ENCODE measurements around the gene EEF1A2.

The EEF1A2 gene

GRCh38 chr20:63499338-63499969, 571 bp upstream of the EEF1A2 start:
- no peak for DNase-seq (ENCODE audit: low spot score)

- DNase-seq (ENCODE audit: low spot score): no peak
Observed at GRCh38 chr20:63497946-63498935, 642 bp downstream of the EEF1A2 start.

DNA sequence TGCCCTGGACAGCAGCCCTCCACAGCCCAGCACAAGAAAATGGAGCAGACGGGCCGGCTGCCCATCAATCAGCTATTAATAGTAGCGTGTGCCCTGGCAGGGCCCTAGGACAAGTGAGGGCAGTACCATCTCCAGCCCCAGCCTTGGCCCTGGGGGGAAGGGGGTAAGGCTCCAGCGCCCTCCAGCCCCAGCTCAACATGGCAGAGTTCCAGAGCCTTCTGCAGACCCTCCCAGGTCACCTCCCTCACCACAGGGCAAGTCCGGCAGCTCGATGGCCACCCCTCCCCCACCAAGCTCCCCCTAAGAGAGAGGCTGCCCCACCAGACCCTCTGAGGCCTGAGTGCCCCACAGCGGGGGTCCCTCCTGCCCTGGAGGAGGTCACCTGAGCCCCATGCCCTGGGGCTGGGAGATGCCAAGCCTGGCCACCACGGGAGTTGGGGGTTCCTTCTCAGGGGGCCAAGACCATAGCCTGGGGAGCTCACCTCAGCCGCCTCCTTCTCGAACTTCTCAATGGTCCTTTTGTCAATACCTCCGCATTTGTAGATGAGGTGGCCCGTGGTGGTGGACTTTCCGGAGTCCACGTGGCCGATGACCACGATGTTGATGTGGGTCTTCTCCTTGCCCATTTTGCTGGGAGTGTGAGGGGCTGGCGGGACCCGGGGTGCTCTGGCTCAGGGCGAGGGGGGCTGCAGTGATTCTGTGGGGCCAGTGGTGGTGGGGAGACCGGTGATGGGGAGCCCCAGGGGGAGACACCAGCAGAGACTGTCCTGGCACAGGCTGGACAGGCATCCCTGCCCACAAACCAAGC, 1.5 kb downstream of the EEF1A2 start:
- no peak for DNase-seq (ENCODE audit: low spot score)

DNA sequence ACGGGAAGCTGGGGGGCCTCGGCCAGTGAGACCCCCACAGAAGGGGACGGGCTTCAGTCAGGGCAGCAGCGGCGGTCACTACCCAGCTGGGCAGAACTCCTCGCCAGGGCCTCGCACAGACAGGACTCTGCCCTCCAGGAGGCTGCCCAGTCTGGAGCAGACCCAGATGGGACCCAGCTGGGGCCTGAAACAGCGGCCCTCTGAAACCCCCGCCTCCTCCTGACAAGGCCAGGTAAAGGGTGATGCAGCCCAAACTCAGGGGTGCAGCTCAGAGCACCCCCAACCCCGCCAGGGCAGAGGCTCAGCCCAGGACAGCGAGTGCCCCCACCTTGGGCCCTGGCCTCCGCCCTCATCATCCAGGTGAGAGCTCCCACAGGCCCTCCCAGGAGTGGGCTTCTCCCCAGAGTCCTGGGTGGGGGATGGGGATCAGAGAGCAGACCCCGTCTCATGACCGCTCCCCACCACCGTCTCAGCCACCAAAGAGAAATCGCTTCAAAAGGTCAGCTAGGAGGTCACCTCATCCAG, 2.2 kb downstream of the EEF1A2 start:
- DNase-seq (ENCODE audit: low spot score): no peak

- peak; percentile 38 for DNase-seq (ENCODE audit: low spot score)
Observed at GRCh38 chr20:63495741-63496595, 2.9 kb downstream of the EEF1A2 start.

GRCh38 chr20:63495167-63495720, 3.6 kb downstream of the EEF1A2 start:
- no peak for DNase-seq (ENCODE audit: low spot score)

DNA sequence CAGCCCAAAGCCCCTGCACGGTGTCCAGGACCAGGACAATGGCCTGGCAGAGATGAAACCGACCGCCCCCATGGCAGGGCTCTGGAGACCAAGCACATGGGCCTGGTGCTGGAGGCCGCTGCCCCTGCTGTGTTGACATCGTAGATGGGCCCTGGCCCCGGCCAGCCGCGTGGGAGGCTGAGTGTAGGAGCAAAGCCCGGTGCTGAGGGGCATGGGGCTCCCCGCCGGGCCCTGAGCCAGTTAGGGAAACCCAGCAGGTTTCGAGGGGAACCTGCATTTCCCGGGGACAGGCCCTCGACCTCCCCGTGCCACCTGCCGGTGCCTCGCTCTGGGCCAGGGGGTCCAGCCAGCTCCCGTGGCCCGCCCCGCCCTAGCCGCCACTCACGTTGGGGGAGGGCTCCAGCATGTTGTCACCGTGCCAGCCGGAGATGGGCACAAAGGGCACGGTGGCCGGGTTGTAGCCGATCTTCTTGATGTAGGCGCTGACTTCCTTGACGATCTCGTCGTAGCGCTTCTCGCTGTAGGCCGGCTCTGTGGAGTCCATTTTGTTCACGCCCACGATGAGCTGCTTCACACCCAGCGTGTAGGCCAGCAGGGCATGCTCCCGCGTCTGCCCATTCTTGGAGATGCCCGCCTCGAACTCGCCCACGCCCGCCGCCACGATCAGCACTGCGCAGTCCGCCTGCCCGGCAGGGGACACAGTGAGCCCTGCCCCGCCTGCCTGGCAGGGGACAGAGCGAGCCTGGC, 4.3 kb downstream of the EEF1A2 start:
- DNase-seq (ENCODE audit: low spot score): no peak

DNA sequence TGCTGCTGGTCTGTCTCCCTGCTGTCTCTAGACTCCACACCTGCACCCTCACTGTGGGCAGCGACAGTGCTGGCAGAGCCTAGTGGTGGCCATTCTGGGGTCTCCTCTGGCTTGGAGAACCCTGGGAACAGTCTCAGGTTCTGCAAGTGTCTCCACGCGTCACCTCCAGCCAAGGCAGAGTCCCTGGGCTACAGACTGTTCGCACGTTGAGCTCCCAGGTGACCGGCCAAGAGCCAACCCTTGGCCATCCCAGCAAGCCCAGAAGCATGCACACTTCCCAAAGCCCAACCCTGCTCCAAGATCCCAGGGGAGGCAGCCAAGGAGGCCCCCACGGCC, 4.8 kb downstream of the EEF1A2 start:
- no peak for DNase-seq (ENCODE audit: low spot score)

DNA sequence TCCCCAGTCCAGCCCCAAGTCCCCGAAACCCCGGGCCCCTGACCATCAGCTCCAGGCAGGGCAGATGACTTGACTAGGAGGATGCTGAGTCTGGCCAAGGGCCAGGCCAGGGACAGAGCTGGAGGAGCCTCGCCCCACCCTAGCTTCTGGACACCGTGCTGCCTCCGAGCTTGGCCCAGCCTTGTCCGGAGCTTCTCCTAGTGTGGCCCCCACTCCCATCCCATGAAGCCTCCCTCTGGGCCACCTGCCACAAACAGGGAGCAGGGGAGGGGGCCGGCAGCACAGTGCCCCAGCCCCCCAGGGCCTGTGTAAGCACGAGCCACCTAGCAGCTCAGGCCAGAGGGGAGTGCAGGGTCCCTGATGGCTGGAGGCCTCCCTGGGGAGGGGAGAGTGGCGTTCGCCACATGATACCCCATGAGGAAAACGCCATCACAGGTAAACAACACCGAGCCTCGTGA, 5.3 kb downstream of the EEF1A2 start:
- no peak for DNase-seq (ENCODE audit: low spot score)

- DNase-seq (ENCODE audit: low spot score): no peak
Observed at GRCh38 chr20:63492982-63493381, 5.9 kb downstream of the EEF1A2 start.

DNA sequence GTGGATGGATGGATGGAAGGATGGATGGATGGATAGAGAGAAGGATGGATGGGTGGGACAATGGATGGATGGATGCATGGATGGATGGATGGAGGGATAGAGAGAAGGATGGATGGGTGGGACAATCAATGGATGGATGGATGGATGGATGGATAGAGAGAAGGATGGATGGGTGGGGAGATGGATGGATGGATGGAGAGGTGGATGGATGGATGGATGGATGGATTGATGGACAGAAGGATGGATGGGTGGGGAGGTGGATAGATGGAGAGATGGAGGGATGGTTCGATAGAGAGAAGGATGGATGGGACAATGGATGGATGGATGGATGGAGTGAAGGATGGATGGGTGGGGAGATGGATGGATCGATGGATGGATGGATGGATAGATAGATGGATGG, 6.4 kb downstream of the EEF1A2 start:
- DNase-seq (ENCODE audit: low spot score): no peak

DNA sequence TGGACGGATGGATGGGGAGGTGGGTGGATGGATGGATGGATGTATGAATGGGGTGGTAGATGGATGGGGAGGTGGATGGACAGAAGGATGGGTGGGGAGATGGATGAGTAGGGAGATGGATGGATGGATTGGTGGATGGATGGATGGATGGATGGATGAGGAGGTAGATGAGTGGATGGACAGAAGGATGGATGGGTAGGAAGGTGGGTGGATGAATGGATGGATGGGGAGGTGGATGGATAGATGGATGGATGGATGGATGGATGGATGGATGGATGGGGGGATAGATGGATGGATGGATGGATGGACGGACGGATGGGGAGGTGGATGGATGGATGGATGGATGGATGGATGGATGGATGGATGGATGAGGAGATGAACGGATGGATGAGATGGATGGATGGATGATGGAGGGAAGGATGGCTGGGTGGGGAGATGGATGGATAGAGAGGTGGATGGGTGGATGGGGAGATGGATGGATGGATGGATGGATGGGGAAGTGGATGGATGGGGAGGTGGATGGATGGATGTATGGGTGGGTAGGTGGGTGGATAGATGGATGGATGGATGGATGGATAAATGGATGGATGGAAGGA, 7.2 kb downstream of the EEF1A2 start:
- no peak for DNase-seq (ENCODE audit: low spot score)

DNA sequence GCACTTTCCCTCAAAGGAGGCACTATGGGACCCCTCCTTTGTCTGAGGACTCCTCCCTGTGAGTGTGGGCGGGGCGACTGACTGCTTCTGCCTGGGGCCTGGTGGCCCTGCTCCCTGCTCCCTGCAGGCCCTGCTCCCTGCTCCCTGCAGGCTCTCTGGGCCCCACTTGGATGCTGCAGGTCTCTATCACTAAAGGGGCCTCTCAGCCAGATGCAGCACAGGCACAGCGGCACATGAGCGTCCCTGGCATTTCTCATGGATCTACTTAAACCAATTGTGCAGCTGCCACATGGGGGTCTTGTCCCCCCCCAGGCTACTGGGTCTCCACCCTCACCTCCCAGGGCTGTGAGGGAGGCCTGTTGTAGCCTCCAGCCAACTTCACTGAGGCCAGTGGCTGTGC, 7.8 kb downstream of the EEF1A2 start:
- DNase-seq (ENCODE audit: low spot score): no peak

GRCh38 chr20:63490416-63490815, 8.5 kb downstream of the EEF1A2 start:
- DNase-seq (ENCODE audit: low spot score): no peak

DNA sequence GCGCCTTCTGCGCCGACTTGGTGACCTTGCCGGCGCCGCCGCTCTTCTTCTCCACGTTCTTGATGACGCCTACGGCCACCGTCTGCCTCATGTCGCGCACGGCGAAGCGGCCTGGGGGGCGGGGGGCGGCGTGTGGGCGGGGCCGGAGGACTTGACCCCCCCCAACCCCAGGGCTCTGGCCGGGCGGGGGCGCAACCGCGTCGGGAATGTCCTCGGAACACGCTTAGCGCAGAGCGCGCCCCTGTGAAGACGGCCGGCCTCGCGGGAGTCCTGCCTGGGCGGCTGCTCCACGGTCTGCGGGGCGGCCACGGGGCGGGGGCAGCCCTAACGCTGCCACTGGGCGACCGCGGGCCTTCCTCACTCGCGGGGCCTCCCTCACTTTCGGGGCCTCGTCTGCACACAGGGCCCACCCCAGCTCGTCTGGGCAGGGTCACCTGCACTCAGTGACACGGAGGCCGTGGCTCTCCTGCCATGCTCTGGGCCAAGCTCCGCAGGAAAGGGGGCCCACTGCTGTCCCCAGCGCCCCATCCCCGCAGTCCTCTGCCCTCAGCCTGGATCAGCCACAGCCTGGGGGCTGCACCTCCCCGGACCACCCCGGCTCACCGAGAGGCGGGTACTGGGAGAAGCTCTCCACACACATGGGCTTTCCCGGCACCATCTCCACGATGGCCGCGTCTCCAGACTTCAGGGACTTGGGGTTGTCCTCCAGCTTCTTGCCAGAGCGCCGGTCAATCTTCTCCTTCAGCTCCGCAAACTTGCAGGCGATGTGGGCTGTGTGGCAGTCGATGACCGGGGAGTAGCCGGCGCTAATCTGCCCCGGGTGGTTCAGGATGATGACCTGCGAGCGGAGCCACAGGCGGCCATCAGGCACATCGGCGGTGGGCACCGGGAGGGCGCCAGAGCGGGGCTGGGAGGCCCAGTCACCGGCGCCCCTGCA, 10.3 kb downstream of the EEF1A2 start:
- no peak for DNase-seq (ENCODE audit: low spot score)

DNA sequence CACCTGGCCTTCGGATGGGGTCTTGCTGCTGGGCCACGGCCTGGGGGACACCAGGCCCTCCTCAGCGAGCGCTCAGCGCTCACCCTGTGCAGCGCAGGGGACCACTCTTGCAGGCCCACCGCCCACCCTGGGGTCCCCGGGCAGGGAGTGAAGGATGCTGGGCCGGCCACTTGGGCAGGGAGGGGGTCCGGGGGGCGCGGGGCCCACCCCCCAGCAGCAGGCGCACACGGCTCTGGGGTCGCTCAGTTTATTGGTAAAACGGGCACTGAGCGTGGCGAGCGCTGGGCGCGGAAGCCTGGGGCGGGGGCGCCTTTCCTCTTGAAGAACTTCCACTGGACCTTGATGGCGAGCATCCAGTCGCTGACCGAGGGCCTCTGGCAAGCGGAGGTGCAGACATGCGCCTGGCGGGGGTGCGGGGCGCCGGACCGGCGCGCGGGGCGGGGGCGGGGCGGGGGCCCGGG, 11.1 kb downstream of the EEF1A2 start:
- DNase-seq (ENCODE audit: low spot score): no peak

DNA sequence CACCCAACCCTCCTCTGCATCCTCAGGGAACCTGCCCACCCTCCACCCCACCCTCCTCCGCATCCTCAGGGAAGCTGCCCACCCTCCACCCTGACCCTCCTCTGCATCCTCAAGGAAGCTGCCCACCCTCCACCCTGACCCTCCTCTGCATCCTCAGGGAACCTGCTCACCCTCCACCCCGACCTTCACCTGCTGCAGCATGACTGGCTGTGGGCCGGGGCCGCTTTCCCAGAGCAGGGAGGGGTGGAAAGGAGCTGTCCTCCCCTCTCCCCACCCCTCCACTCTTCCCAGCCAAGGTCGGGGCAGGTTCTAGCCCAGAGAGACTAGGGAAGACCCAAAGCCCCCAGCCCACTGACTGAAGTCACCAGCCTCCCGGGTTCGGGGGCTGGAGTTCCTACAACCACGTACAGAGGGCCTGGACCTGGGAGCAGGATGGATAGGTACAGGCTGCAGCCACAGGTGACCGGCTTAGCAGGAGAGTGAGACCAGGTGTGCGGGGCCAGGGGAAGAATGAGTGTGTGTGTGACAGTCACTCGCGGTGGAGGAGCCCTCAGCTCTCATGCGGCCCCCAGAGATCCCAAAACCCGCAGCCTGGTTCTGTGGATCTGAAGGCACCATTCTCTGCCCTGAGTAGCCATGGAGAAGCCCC, 11.6 kb downstream of the EEF1A2 start:
- DNase-seq (ENCODE audit: low spot score): no peak

GRCh38 chr20:63486300-63486855, 12.5 kb downstream of the EEF1A2 start:
- no peak for DNase-seq (ENCODE audit: low spot score)

All from pons (tissue), 1 donor.